Spinal cord (tissue), 10 donors: ENCODE measurements around the gene ATG2A. TPM values are rescaled to one million over a fixed set of nuclear protein-coding genes. Genes with fewer than 3 reads are reported as not detected.

Experiments
- DNase-seq, 6 donors: peaks; one replicate each; pipeline versions ENCODE4 v3.0.0 to v3.0.0-alpha.2; 2013 to 2015; ENCODE audit warnings: low spot score in 6 of 6, low read depth in 4 of 6
- H3K27ac ChIP-seq: one replicate; pipeline ENCODE4 v1.5.1; 2013; ENCODE audit warnings: low read depth, low read length, control low read depth
- H3K27me3 ChIP-seq: one replicate; pipeline ENCODE4 v1.6.1; 2013; ENCODE audit warnings: low read length; ENCODE audit not compliant: control insufficient read depth, insufficient read depth
- H3K36me3 ChIP-seq: one replicate; pipeline ENCODE4 v1.6.1; 2013; ENCODE audit warnings: low read length; ENCODE audit not compliant: control insufficient read depth, insufficient read depth
- H3K4me1 ChIP-seq: one replicate; pipeline ENCODE4 v1.6.1; 2013; ENCODE audit warnings: low read length; ENCODE audit not compliant: control insufficient read depth, insufficient read depth
- H3K4me3 ChIP-seq: one replicate; pipeline ENCODE4 v1.5.1; 2013; ENCODE audit warnings: low read depth, low read length, control low read depth
- H3K9me3 ChIP-seq: one replicate; pipeline ENCODE4 v1.6.1; 2013; ENCODE audit warnings: low read length; ENCODE audit not compliant: control insufficient read depth, insufficient read depth
- WGBS: methylation state at CpG from one replicate; pipeline ENCODE4 v1.1.5; 2013; ENCODE audit warnings: missing lambda C conversion rate; ENCODE audit not compliant: insufficient coverage; 5-methylcytosine and 5-hydroxymethylcytosine counted together
- polyA plus RNA-seq, 2 donors: library from polyadenylated mRNA; unstranded; fragments of 120-200 nt; gene quantifications; one replicate each; pipeline ENCODE4 v1.2.1, GENCODE V29; 2013; ENCODE audit not compliant: insufficient read length in 2 of 2
- total RNA-seq, 2 donors: library from RNA; depleted of rRNA in 1 of 2; stranded (reverse); fragments of 120-200 nt in 1 of 2; fragments of >200 nt in 1 of 2; gene quantifications; one replicate each; pipeline versions ENCODE4 v1.2.3 to v1.2.4, GENCODE V29; 2013 to 2014
- donor health status: healthy.

ATG2A gene
- total and polyA plus RNA-seq, 4 donors = 8.1 to 26.8 (median 20.3) TPM

DNA sequence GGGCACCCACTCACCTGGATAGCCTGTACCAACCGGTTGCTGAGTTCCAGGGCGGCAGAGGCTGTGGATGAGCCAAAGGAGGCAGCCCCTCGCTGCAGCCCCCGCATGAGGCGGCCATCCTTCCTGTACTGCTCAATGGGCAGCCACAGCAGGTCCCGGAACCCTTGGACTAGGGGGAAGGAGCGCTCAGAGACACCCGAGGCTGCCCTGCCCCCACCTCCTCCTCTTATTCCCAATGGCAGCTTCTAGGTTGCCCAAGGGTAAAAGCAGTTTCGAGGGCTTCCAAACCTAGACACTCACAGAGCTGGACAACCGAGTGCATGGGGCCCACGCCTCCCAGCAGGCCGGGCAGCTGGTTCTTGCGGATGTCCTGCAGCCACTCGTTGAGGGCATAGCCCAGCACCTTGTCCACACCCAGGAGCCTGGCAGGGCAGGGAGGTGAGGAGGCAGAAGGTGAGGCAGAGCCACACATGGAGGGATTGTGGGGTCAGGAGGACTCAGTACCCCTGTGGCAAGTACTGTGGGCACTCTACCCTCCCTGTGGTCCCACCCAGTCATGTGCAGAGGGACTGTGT lies 20.5 kb downstream of the ATG2A start:
- WGBS = 96% methylated on average over 11 of the region's 14 CpGs
- H3K4me3 ChIP-seq = no peak overlapping the region
- no peaks in the 10 kb centered on the region for H3K9me3 ChIP-seq
- H3K27ac ChIP-seq = no peak overlapping the region
- no peaks in the 10 kb centered on the region for H3K4me1 ChIP-seq
- peaks cover 83% of the 10 kb centered on the region for H3K36me3 ChIP-seq
- no peak for DNase-seq
- no peaks in the 10 kb centered on the region for H3K27me3 ChIP-seq

DNA sequence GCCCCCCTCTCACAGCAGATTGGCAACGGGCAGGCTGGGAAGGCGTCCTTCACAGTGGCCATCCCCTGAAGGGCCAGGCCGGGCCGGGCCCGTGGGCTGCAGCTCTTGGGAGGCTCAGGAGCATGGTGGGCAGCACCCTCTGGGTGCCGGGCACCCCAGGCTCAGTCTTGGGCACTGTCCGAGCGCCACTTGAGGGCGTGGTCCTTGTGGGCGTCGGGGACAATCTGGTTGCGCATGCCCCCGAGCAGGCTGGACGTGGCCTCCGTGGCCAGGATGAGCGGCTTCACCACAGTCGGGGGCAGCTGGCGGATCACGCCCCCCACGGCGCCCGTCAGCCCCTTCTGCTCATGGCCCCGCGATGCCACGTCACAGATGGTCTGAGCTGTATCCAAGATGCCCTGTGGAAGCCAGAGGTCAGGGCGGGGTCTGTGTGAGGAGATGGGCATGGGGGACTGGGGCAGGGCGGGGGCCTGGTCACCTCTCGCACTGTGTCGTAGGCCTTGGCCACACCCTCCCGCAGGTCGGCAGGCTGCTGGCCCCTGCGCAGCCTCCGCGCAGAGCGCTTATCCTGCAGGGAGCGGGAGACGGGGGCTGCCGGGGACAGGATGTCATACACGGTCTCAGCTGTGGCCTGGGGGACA lies 22.1 kb downstream of the ATG2A start:
- peaks cover 67% of the 10 kb centered on the region for H3K36me3 ChIP-seq
- 92% methylated on average over 38 of the region's 39 CpGs for WGBS
- H3K4me1 ChIP-seq = no peaks in the 10 kb centered on the region
- H3K9me3 ChIP-seq = no peaks in the 10 kb centered on the region
- no peaks in the 10 kb centered on the region for H3K27me3 ChIP-seq
- H3K27ac ChIP-seq = no peak overlapping the region
- no peak overlapping the region for H3K4me3 ChIP-seq
- DNase-seq = no peak

- peak in 2 of 6 donors; percentile 68 to 75 for DNase-seq
- Histone ChIP-seq H3K36me3 (peaks cover 60% of the 10 kb centered on the region), H3K4me3 (no peak overlapping the region), H3K4me1 (no peaks in the 10 kb centered on the region), H3K27me3 (no peaks in the 10 kb centered on the region), H3K27ac (no peak overlapping the region), H3K9me3 (no peaks in the 10 kb centered on the region)
- WGBS = 24% methylated on average over 8 of the region's 14 CpGs
These were observed 22.8 kb downstream of the ATG2A start for GRCh38 chr11:64894070-64894811.

DNA sequence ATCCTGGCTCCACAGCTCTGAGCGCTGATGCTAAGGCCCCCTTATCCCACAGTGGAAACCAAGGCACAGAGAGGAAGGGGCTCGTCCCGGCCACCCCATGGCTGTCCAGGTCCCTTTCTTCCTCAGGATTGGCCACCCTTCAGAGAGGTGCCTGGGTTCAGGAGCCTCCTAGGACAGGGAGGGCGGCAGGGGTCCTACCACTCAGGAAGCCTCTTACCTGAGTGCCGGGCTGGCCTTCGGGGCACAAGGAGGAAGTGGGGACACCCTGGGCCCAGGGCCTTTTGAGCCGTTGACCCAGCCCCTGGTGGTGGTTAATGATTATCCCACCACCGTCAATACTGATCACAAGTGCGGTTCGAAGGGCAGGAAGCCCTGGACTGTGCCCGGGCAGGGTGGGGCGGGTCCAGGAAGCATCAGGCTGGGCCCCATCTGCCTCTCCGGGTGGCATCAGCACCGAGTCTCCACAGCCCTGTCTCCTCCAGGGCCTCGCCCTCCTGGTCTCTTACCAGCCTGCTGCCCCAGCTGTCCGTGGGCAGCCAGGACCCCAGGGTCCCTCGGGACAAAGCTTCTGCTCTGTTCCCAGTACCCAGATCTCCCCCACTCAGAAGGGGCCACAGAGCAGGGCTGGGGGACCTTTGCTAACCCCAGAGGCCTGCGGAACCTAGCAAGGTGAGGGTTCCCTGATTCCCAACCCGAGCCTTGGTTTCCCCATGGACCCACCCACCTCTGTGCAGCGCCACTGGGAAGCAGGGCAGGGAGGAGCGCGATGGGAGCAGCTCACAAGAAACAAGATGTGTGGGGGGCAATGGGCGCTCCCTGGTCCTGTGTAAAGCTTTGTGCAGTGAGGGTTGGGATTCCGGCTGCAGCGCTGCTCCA lies 23.6 kb downstream of the ATG2A start:
- no peak overlapping the region for H3K27ac ChIP-seq
- H3K4me3 ChIP-seq = no peak overlapping the region
- peaks cover under 1% of the 10 kb centered on the region for H3K4me1 ChIP-seq
- 75% methylated on average over 21 of the region's 25 CpGs for WGBS
- H3K9me3 ChIP-seq = no peaks in the 10 kb centered on the region
- no peak for DNase-seq
- peaks cover 52% of the 10 kb centered on the region for H3K36me3 ChIP-seq
- no peaks in the 10 kb centered on the region for H3K27me3 ChIP-seq

DNA sequence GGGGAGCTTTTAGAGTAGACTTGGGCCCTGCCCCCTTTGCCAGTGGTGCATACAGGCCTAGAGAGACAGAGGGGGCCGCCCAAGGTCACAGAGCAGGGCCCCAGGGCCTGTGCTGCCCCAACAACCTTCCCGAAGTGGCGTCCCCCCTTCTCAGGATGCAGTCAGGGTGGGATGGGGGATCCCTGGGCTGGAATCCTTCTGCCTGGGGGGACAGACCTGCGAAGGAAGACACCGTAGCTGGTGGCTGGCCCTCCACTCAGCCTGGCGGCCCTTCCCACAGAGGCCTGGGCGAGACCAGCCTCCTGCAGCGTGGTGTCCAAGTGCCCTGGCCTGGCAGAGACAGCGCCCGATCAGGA lies 24.2 kb downstream of the ATG2A start:
- peaks cover 6% of the 10 kb centered on the region for H3K4me1 ChIP-seq
- WGBS = 86% methylated on average over 9 of the region's 10 CpGs
- H3K4me3 ChIP-seq = no peak overlapping the region
- DNase-seq = no peak
- H3K27me3 ChIP-seq = no peaks in the 10 kb centered on the region
- peaks cover 46% of the 10 kb centered on the region for H3K36me3 ChIP-seq
- H3K9me3 ChIP-seq = no peaks in the 10 kb centered on the region
- H3K27ac ChIP-seq = no peak overlapping the region

DNA sequence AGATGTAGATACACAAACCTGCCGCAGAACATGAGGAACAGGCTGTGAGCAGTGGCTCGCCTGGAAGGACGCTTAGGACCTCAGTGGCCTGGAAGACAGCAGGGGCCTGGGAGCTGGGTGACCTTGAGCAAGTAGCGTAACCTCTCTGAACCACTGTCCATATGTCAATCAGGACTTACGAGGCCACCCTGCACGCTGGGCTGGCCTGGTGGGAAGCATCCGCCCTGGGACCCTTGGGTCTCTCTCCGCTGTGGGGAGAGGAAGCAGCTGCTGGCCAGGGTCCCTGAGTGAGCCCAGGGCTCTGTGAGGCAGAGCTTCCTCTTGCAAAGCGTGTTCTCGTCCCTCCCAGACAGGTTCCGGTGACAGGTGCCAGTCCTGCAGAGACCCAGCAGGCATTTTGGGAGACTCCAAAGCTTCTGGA lies 24.6 kb downstream of the ATG2A start:
- no peaks in the 10 kb centered on the region for H3K9me3 ChIP-seq
- peaks cover 42% of the 10 kb centered on the region for H3K36me3 ChIP-seq
- H3K27ac ChIP-seq = no peak overlapping the region
- DNase-seq = no peak
- no peaks in the 10 kb centered on the region for H3K27me3 ChIP-seq
- WGBS = 81% methylated on average over 10 of the region's 11 CpGs
- H3K4me1 ChIP-seq = peaks cover 10% of the 10 kb centered on the region
- H3K4me3 ChIP-seq = no peak overlapping the region

- H3K4me3 ChIP-seq = no peak overlapping the region
- no peak for DNase-seq
- 81% methylated on average over 5 of the region's 5 CpGs for WGBS
- no peaks in the 10 kb centered on the region for H3K9me3 ChIP-seq
- H3K27me3 ChIP-seq = no peaks in the 10 kb centered on the region
- peaks cover 36% of the 10 kb centered on the region for H3K36me3 ChIP-seq
- no peak overlapping the region for H3K27ac ChIP-seq
- H3K4me1 ChIP-seq = peaks cover 12% of the 10 kb centered on the region
These were observed 25.1 kb downstream of the ATG2A start for GRCh38 chr11:64891880-64892279.

DNA sequence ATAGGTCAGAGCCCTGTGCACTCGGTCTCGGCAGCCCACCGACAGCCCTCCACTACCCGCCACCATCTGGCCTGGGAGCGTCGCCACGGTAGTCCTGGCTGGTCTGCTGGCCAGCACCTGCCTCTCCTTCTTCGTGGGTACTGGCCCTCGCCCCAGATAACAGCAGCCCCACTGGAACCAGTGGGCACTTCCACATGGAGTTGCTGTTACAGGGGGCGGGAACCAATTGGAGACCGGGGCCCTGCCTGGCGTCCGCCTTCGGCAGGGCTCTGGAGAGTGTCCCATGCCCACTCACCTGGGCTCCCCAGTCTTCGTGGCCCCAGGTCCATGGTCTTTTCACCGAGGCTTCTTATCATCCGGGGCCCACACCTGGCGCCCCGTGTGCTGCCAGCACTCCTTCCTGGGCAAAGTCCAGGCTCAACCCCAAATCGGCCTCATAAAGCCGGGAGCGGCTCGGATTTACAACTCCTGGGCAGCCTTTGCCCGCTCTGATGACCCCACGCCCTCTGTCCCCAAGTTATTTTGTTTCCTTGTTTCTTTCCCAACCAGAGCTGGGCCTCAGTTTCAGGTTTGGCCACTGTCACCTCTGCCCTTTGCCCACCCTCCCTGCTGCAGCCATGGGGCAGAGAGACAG lies 25.7 kb downstream of the ATG2A start:
- Histone ChIP-seq H3K36me3 (peaks cover 31% of the 10 kb centered on the region), H3K4me1 (peaks cover 12% of the 10 kb centered on the region), H3K27me3 (no peaks in the 10 kb centered on the region), H3K9me3 (no peaks in the 10 kb centered on the region), H3K4me3 (no peak overlapping the region), H3K27ac (no peak overlapping the region)
- WGBS = 85% methylated on average over 25 of the region's 25 CpGs
- no peak for DNase-seq

GRCh38 chr11:64890522-64890939 lies 26.5 kb downstream of the ATG2A start:
- 76% methylated on average over 7 of the region's 7 CpGs for WGBS
- no peaks in the 10 kb centered on the region for H3K9me3 ChIP-seq
- no peak overlapping the region for H3K27ac ChIP-seq
- peaks cover 12% of the 10 kb centered on the region for H3K4me1 ChIP-seq
- peak in 1 of 6 donors; percentile 48 for DNase-seq
- H3K36me3 ChIP-seq = peaks cover 23% of the 10 kb centered on the region
- no peak overlapping the region for H3K4me3 ChIP-seq
- no peaks in the 10 kb centered on the region for H3K27me3 ChIP-seq
